Kidney (tissue), 14 donors: ENCODE measurements around the gene LRP6. TPM values are rescaled to one million over a fixed set of nuclear protein-coding genes. Genes with fewer than 3 reads are reported as not detected.

Experiments
- DNase-seq, 5 donors: peaks; one replicate each; pipeline ENCODE4 v3.0.0-alpha.2; 2013 to 2020
- FAIRE-seq: peaks from 2 replicates; lab custom pipeline; 2012; peaks lifted over from hg19 to GRCh38; lab: Jason Lieb, UNC
- H3K27ac ChIP-seq, 2 donors: one replicate each; pipeline ENCODE4 v1.7.0; 2013; ENCODE audit warnings: low read depth in 2 of 2, low read length in 2 of 2, inconsistent platforms in 1 of 2
- H3K27me3 ChIP-seq: one replicate; pipeline ENCODE4 v1.7.1; 2013; ENCODE audit warnings: low read length, inconsistent platforms; ENCODE audit not compliant: control insufficient read depth, insufficient read depth
- H3K36me3 ChIP-seq, 3 donors: one replicate each; pipeline versions ENCODE4 v1.7.0 to v1.7.1; 2013; ENCODE audit warnings: low read length in 3 of 3, control low read depth in 1 of 3, inconsistent platforms in 1 of 3; ENCODE audit not compliant: insufficient read depth in 3 of 3, control insufficient read depth in 2 of 3
- H3K4me1 ChIP-seq, 3 donors: one replicate each; pipeline versions ENCODE4 v1.7.0 to v1.7.1; 2013; ENCODE audit warnings: low read length in 3 of 3, inconsistent platforms in 1 of 3, low read depth in 1 of 3; ENCODE audit not compliant: control insufficient read depth in 2 of 3, insufficient read depth in 2 of 3
- H3K4me3 ChIP-seq, 3 donors: one replicate each; pipeline versions ENCODE4 v1.7.0 to v1.8.1; 2013; ENCODE audit warnings: low read length in 3 of 3, control low read depth in 1 of 3, inconsistent platforms in 1 of 3
- H3K9ac ChIP-seq, 3 donors: one replicate each; pipeline versions ENCODE4 v1.7.0 to v1.7.1; 2013; ENCODE audit warnings: low read length in 3 of 3, control low read depth in 1 of 3, inconsistent platforms in 1 of 3
- H3K9me3 ChIP-seq, 3 donors: one replicate each; pipeline versions ENCODE4 v1.7.0 to v1.7.1; 2013; ENCODE audit warnings: low read length in 3 of 3, control low read depth in 1 of 3, inconsistent platforms in 1 of 3; ENCODE audit not compliant: control insufficient read depth in 2 of 3, insufficient read depth in 1 of 3
- CTCF ChIP-seq: IDR thresholded peaks from 3 replicates; pipeline ENCODE4 v1.5.1; 2012; ENCODE audit warnings: mild to moderate bottlenecking, moderate library complexity, borderline replicate concordance; ENCODE audit not compliant: insufficient read depth; ENCODE audit errors: extremely low read depth
- intact Hi-C: fragments of 100-400 bp; cut with DNase I; formaldehyde crosslinking; loops from one replicate; pipeline ENCODE4 v1.11.1; 2022
- polyA plus RNA-seq: library from polyadenylated mRNA; stranded (reverse); fragments of 350-450 nt; fragmentation: Illumina TruSeq; extraction: RNeasy Lipid Tissue Mini Kit (QIAGEN cat#74804); gene quantifications from one replicate; pipeline ENCODE4 v1.2.3, GENCODE V29; 2014; ENCODE audit warnings: low read depth, low replicate concordance; ENCODE audit not compliant: insufficient read depth
- total RNA-seq: library from RNA; stranded (reverse); fragmentation: NEBNext Ultra II Directional; extraction: Animal tissue kit (Norgen Biotek cat#: 25700); gene quantifications from one replicate; pipeline ENCODE4 v1.2.1, GENCODE V29; 2021
- donor health status: control.
- donor health status: control.
- donor health status: control.
- donor health status: control.
- donor health status: control.
- donor health status: DM: yes; HTN: yes; CAD: no.
- donor health status: Normal renal cell carcinoma (clear cell type).

Gene LRP6
- total and polyA plus RNA-seq, 2 donors from 2014 or later = 7.5 to 44.1 TPM

GRCh38 chr12:12133259-12133658 lies 133.6 kb downstream of the LRP6 start:
- no peak overlapping the region for H3K4me3 ChIP-seq
- H3K4me1 ChIP-seq = peaks cover 0 to 1% (median 0%) of the 10 kb centered on the region in 3 donors
- H3K27ac ChIP-seq = no peak overlapping the region
- no peak overlapping the region for H3K9ac ChIP-seq
- DNase-seq = no peak
- FAIRE-seq = no peak
- peaks cover 6 to 16% (median 8%) of the 10 kb centered on the region in 3 donors for H3K36me3 ChIP-seq
- no peak for TF ChIP-seq CTCF
- no peaks in the 10 kb centered on the region for H3K27me3 ChIP-seq
- intact Hi-C loops = no loop called here
- H3K9me3 ChIP-seq = no peaks in the 10 kb centered on the region

- DNase-seq = peak in 2 of 5 donors; percentile 6 to 30
- no peak overlapping the region for H3K4me3 ChIP-seq
- FAIRE-seq = no peak
- no peak overlapping the region for H3K27ac ChIP-seq
- no peaks in the 10 kb centered on the region for H3K4me1 ChIP-seq
- no peak for TF ChIP-seq CTCF
- intact Hi-C loops = no loop called here
- H3K27me3 ChIP-seq = no peaks in the 10 kb centered on the region
- H3K9me3 ChIP-seq = no peaks in the 10 kb centered on the region
- peaks cover 7 to 35% (median 11%) of the 10 kb centered on the region in 3 donors for H3K36me3 ChIP-seq
- no peak overlapping the region for H3K9ac ChIP-seq
Measured at GRCh38 chr12:12128670-12129069, 138.2 kb downstream of the LRP6 start.

- intact Hi-C loops = no loop called here
- DNase-seq (no peak), FAIRE-seq (no peak)
- Histone ChIP-seq H3K27ac (no peak overlapping the region), H3K36me3 (peaks cover 7 to 44% (median 11%) of the 10 kb centered on the region in 3 donors), H3K4me3 (no peak overlapping the region), H3K4me1 (no peaks in the 10 kb centered on the region), H3K9ac (no peak overlapping the region), H3K27me3 (no peaks in the 10 kb centered on the region), H3K9me3 (no peaks in the 10 kb centered on the region)
- TF ChIP-seq CTCF = no peak
Measured at GRCh38 chr12:12127304-12127703, 139.5 kb downstream of the LRP6 start.

GRCh38 chr12:12126551-12126950 lies 140.3 kb downstream of the LRP6 start:
- no peaks in the 10 kb centered on the region for H3K27me3 ChIP-seq
- intact Hi-C loops = no loop called here
- H3K36me3 ChIP-seq = peaks cover 6 to 41% (median 8%) of the 10 kb centered on the region in 3 donors
- no peak overlapping the region for H3K27ac ChIP-seq
- no peak overlapping the region for H3K9ac ChIP-seq
- DNase-seq (no peak), FAIRE-seq (no peak)
- no peak overlapping the region for H3K4me3 ChIP-seq
- H3K9me3 ChIP-seq = no peaks in the 10 kb centered on the region
- no peaks in the 10 kb centered on the region for H3K4me1 ChIP-seq
- no peak for TF ChIP-seq CTCF
